Measurements from ENCODE around the gene GMCL2. TPM values are rescaled to one million over a fixed set of nuclear protein-coding genes. Genes with fewer than 3 reads are reported as not detected.

GMCL2 gene
- polyA plus RNA-seq, 1 of the 3 experiments (the other 2 are of a cell fraction) = not detected

DNA sequence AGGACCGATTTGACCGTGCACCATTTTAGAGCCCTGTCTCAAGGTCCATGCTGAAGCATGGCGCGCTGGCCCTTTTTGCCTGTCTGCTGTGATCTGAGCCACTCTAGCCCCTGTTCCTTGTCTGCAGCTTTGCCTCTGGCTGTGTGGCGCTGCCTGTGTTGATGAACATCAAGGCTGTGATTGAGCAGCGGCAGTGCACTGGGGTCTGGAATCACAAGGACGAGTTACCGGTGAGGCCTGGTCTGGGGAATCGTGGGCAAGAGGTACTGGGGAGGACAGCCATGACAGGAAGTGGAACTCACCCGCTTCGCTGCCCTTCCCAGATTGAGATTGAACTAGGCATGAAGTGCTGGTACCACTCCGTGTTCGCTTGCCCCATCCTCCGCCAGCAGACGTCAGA, 39.8 kb downstream of the GMCL2 start:
- TF ChIP-seq NFIC (IDR thresholded peaks at IDR 0.05; ENCODE audit: borderline replicate concordance) (no peak), MXI1 (IDR thresholded peaks at IDR 0.05; ENCODE audit: low read depth, low read length) (no peak), FOXJ3 (CRISPR knock-in tag; IDR thresholded peaks at IDR 0.05) (no peak), RXRA (IDR thresholded peaks at IDR 0.05; ENCODE audit: borderline replicate concordance, low read depth) (no peak), YY1 (IDR thresholded peaks at IDR 0.05; ENCODE audit: low read depth) (no peak), EP300 (IDR thresholded peaks at IDR 0.05; ENCODE audit: borderline replicate concordance in 1 of 2, low read depth in 1 of 2, low read length in 1 of 2) (no peak), FOSL2 (IDR thresholded peaks at IDR 0.05; ENCODE audit: borderline replicate concordance, low read depth) (no peak), MEF2A (IDR thresholded peaks at IDR 0.05; ENCODE audit: borderline replicate concordance, low read depth) (no peak), POLR2AphosphoS5 (IDR thresholded peaks at IDR 0.05; ENCODE audit: low read depth, low read length) (no peak), CTCF (IDR thresholded peaks at IDR 0.05) (no peak), SMC3 (IDR thresholded peaks at IDR 0.05; ENCODE audit: low read depth, low read length) (no peak), TEAD4 (IDR thresholded peaks at IDR 0.05; ENCODE audit: borderline replicate concordance, insufficient read depth) (no peak)
- TF ChIP-seq, protein P1, sequence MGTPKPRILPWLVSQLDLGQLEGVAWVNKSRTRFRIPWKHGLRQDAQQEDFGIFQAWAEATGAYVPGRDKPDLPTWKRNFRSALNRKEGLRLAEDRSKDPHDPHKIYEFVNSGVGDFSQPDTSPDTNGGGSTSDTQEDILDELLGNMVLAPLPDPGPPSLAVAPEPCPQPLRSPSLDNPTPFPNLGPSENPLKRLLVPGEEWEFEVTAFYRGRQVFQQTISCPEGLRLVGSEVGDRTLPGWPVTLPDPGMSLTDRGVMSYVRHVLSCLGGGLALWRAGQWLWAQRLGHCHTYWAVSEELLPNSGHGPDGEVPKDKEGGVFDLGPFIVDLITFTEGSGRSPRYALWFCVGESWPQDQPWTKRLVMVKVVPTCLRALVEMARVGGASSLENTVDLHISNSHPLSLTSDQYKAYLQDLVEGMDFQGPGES (IDR thresholded peaks at IDR 0.05; ENCODE audit: low read depth, low read length) = no peak
- H3K4me3 ChIP-seq (ENCODE audit: low read depth in 2 of 2, low read length in 1 of 2) = no peak overlapping the region
- peaks cover 9% of the 10 kb centered on the region; the same call in 1 of the 2 replicates for H3K79me2 ChIP-seq (ENCODE audit: insufficient read depth)
- no peak overlapping the region for H3K4me2 ChIP-seq
- no peaks in the 10 kb centered on the region for H3K9me2 ChIP-seq
- H3K4me1 ChIP-seq (ENCODE audit: control insufficient read depth in 1 of 2, insufficient read depth in 2 of 2, low read depth in 1 of 2, low read length in 1 of 2) = peaks cover 0 to 13% of the 10 kb centered on the region in 2 experiments; a peak in 3 of 4 replicates
- ChIA-PET POLR2A (interaction anchor here (0.7 kb wide), 1 partner anchor 72 kb away, joined by 3 read pairs; no protein-coding TSS in a partner anchor), CTCF (interaction anchor here (1.0 to 18.9 kb wide), 5 partner anchors 9 to 72 kb away, joined by 3 to 319 read pairs (median 23); no protein-coding TSS in a partner anchor)
- DNase-seq = no peak
- no peaks in the 10 kb centered on the region for H3K27me3 ChIP-seq (ENCODE audit: insufficient read depth)
- H3K27ac ChIP-seq (ENCODE audit: low read depth in 2 of 2, low read length in 1 of 2) = no peak overlapping the region; a peak in 1 of 4 replicates
- no peak overlapping the region for H2AFZ ChIP-seq (ENCODE audit: low read depth)
- peaks cover 31 to 86% of the 10 kb centered on the region in 2 experiments for H3K36me3 ChIP-seq (replicated peaks in 1 of 2; ENCODE audit: control insufficient read depth in 1 of 2, insufficient read depth in 2 of 2, low read length in 1 of 2)
- no peak overlapping the region for H3K9ac ChIP-seq
- no peaks in the 10 kb centered on the region for H3K9me3 ChIP-seq
- H4K20me1 ChIP-seq (ENCODE audit: insufficient read depth) = peaks cover 7% of the 10 kb centered on the region
- H3F3A ChIP-seq (replicated peaks; ENCODE audit: insufficient read depth) = peaks cover 10% of the 10 kb centered on the region
- WGBS (ENCODE audit: low lambda C conversion rate) = 86% methylated on average over 13 of the region's 15 CpGs
